Hepatocyte (in vitro differentiated cells): ENCODE results near the gene PTH1R.

Source experiments
- EZH2 ChIP-seq: fragments of 200-600 bp; sonication (generic); IDR thresholded peaks from 2 replicates; pipeline ENCODE4 v1.6.1; 2016; ENCODE audit warnings: antibody characterized with exemption, mild to moderate bottlenecking, borderline replicate concordance
- TF ChIP-seq, protein P1 (sequence below): fragments of 200-600 bp; sonication (generic); IDR thresholded peaks from 2 replicates; pipeline ENCODE4 v1.5.1; 2016; ENCODE audit warnings: antibody characterized with exemption, mild to moderate bottlenecking; ENCODE audit not compliant: poor library complexity

DNA sequence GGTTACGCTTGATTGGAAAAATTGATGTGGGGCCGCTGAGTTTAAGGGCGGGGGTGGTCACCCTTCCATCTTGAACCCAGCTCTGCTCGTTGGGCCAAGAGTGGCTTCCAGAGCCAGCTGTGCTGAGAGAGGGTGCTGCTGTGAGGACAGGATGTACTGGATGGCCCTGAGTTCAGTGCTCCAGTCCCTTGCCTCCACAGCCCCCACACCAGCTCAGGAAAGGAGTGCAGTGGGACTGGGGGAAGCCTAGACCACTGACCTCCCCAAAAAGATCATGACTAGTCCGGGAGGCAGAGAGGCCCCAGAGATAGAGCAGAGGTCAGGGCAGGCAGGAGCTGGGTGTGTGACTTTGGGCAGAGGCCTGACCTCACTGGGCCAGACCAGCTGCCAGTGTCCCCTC, 4.0 kb upstream of the PTH1R start:
- TF ChIP-seq, protein P1, sequence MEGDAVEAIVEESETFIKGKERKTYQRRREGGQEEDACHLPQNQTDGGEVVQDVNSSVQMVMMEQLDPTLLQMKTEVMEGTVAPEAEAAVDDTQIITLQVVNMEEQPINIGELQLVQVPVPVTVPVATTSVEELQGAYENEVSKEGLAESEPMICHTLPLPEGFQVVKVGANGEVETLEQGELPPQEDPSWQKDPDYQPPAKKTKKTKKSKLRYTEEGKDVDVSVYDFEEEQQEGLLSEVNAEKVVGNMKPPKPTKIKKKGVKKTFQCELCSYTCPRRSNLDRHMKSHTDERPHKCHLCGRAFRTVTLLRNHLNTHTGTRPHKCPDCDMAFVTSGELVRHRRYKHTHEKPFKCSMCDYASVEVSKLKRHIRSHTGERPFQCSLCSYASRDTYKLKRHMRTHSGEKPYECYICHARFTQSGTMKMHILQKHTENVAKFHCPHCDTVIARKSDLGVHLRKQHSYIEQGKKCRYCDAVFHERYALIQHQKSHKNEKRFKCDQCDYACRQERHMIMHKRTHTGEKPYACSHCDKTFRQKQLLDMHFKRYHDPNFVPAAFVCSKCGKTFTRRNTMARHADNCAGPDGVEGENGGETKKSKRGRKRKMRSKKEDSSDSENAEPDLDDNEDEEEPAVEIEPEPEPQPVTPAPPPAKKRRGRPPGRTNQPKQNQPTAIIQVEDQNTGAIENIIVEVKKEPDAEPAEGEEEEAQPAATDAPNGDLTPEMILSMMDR: no peak
- no peak for TF ChIP-seq EZH2
